T-helper 22 cell (primary cell): ENCODE data around the gene NOSTRIN.
"Not testable (repeated sequence)": the region's sequence is repeated elsewhere in the genome, so short reads cannot be mapped to it uniquely, and the experiment has no call there.

Experiments
- DNase-seq: peaks from one replicate; pipeline ENCODE4 v3.0.0-alpha.2; 2020; ENCODE audit warnings: low read depth

Gene NOSTRIN, protein sequence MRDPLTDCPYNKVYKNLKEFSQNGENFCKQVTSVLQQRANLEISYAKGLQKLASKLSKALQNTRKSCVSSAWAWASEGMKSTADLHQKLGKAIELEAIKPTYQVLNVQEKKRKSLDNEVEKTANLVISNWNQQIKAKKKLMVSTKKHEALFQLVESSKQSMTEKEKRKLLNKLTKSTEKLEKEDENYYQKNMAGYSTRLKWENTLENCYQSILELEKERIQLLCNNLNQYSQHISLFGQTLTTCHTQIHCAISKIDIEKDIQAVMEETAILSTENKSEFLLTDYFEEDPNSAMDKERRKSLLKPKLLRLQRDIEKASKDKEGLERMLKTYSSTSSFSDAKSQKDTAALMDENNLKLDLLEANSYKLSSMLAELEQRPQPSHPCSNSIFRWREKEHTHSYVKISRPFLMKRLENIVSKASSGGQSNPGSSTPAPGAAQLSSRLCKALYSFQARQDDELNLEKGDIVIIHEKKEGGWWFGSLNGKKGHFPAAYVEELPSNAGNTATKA

DNA sequence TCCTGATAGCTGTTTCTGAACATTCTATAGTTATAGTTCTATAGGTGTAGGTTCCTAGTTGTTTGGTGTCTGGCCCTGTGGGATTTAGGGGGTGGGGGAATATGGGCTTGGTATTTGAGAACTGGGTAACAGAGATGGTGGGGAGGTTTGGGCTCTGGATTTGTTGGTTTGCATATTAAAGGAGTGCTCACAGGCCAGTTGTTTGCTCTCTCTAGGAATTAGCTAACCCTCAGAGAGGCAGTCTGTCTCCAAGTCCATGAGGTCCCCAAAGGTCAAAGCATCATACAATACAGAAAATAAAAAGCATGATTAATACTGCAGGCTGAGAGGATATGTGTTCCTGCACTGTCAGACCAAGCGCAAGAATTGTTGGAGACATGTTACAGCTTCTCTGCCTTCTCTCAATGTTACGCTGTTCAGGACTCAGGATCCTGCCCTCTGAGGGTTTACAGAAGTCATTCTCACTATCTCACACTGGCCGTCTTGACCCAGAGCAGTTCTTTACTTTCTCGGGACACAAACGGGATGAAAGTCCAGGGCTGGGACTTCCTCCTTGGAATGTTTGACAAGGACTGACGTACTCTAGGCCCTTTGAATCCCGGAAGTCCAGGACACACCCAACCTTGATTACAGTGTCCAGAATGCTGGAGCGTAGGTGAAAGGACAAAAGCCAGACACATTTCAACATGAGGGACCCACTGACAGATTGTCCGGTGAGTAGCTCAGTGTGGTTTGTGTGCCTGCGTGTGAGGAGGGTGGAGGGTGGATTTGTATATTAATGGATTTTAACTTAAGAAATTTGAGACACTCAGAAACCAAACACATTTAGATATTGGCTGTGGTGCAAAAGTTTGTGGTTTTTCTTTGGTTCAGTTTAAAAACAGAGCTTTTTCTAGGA, at the start of gene NOSTRIN:
NOSTRIN (plus strand) TSS at position 677 of the 898 bp plus-strand sequence; CDS start at position 687, 10 bp downstream.
- DNase-seq, result no peak

DNA sequence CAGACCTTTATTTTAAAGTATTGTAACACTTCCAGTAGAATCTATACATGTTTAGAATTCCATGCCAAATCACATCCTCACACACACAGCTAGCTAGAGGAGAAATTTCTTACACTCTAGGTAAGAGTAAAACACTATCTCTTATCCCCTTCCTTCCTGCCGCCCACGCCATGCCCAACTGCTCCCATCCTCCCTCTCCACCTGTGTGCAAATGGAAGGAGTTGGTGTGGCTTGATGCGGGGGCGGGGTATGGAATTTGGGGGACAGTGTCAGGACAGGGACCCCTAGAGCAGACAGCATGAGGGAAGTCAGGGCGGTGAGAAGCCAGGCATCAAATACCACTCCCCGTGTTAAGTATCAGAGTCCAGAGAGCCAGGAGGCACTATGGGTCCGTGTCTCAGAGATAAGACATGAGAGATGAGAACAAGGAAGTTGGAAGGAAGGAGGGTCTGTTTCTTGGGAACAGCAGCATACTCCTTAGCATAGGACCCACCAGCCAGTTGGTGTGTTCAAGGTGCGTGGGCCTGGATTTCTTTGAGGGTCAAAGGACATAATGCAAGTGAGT, 48.6 kb upstream of the NOSTRIN start:
- DNase-seq, result no peak

- no peak for DNase-seq
Observed at GRCh38 chr2:168757223-168757622, 45.2 kb upstream of the NOSTRIN start.

DNA sequence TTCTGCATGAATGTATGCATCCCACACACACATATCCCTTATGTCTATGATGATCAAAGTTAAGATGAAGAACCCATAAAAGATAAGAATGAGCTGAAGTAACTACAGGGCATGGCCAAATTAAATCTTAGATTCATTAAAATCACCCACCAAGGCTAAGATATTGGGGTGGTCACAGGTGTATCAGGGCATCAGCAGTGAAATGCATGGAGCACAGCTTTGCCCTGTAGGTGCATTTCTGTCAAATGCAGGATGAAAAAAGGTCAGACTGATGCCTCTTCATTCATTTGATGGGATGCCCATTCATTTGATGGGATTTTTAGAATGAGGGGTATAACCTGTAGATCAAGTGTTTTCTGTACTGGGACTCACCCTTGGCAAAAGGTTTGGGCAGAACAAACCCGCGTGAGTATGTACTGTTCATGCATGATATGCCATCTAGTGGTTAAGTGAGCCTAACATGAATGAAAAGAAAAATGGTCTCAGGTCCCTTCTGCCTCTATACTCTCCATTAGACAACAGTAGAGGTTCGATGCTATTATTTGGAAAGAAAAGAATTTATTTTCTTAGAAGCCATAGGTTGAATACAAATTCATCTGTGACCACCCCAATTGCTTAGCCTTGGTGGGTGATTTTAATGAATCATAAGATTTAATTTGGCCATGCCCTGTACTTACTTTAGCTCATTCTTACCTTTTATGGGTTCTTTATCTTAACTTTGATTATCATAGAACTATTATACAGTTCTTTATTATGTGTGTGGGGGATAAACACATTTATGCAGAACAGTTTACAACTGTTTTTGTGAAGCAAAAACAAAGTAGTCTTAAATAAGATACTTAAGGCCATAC, 43.2 kb upstream of the NOSTRIN start:
- no peak for DNase-seq

- no peak for DNase-seq
Observed at GRCh38 chr2:168765401-168765800, 37.0 kb upstream of the NOSTRIN start.

GRCh38 chr2:168766600-168766999, 35.8 kb upstream of the NOSTRIN start:
- DNase-seq, result no peak

DNA sequence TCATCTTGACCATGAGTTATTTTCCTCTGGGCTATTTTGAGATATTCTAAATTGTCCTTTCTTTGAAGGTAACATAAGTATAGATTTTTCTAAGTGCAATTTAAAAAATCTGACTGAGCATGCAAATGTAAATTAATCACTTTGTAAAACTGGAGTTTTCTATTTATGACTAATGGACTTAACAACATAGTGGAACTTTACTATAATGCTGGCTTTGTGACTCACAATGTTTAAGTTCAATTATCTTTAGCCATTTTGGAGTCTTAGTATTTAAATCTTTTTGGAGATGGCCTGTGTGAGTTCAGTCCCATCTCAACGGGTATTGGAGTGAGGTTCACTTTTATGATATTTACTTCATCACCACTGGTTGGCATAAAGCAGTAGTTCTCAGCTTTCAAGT, 35.2 kb upstream of the NOSTRIN start:
- no peak for DNase-seq

DNA sequence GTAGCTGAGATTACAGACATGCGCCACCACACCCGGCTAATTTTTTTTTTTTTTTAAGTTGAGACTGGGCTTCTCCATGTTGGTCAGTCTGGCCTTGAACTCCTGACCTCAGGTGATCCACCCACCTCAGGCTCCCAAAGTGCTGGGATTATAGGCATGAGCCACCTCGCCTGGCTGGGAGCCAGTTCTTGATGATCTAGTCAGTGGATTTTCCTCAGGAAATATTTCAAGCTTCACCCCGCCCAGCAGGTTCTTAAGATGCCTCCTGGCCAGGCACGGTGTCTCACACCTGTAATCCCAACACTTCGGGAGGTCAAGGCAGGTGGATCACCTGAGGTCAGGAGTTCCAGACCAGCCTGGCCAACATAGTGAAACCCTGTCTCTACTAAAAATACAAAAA, 34.1 kb upstream of the NOSTRIN start:
- DNase-seq, result not testable (repeated sequence)

DNA sequence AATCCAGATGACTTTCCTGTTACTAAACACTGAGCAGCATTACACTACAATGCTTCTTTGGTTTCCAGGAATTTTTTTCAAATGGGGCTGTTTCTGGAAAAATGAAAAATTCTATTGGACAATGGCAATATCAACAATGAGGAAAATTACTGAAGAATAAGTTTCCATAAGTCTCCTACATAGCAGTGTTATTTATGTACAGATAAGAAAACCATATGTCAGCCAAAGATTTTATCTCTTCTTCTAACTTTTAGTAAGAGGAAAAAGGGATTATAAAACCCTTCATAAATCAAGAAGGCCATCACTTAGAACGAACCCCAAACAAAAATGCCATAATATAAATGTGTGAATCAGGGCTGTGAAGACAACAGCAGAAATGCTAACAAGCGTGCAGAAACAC, 31.6 kb upstream of the NOSTRIN start:
- DNase-seq, result no peak

GRCh38 chr2:168772704-168773103, 29.7 kb upstream of the NOSTRIN start:
- DNase-seq, result no peak

DNA sequence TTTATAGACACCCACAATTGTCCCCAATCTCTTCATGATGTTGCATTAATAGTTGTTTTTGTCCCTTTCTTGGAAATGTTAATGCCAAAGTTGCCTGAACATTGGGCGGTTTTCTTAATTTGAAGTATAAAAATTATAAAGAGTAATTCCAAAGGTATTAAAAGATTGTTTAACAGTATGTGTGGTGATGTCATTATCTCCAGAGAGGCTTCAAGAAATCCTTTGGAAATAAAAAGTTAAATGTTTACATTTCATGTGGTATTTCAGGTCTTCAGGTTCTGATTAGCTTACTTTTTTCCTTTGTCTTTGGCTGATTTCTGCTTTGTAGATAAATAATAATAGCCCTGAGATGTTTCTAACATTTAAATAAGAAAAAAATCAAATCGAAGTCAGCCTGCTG, 29.3 kb upstream of the NOSTRIN start:
- DNase-seq, result no peak

GRCh38 chr2:168773719-168774521, 28.5 kb upstream of the NOSTRIN start:
- no peak for DNase-seq

GRCh38 chr2:168775837-168776236, 26.6 kb upstream of the NOSTRIN start:
- DNase-seq, result no peak

DNA sequence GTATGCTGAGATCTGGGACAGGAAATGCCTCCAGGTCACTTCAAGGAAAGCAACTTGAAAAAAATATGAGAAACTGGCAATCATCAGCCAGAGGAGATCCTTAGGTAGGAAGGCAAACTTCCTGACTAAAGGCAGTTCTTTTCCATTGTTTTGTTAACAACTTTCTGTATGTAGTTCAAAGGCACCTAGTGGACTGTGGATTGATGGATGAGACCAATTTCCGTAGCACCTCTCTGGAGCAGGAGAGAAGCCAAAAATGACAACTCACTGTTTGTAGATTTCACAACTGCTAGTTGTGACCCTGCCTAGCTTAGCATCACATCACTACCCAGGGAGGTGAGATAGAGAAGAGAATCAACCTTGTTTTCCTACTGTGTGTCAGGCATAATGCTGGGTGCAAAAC, 21.8 kb upstream of the NOSTRIN start:
- DNase-seq, result no peak

GRCh38 chr2:168781191-168781817, 21.1 kb upstream of the NOSTRIN start:
- no peak for DNase-seq

- DNase-seq, result no peak
Observed at GRCh38 chr2:168782271-168782670, 20.2 kb upstream of the NOSTRIN start.

- DNase-seq, result no peak
Observed at GRCh38 chr2:168784993-168785392, 17.4 kb upstream of the NOSTRIN start.

DNA sequence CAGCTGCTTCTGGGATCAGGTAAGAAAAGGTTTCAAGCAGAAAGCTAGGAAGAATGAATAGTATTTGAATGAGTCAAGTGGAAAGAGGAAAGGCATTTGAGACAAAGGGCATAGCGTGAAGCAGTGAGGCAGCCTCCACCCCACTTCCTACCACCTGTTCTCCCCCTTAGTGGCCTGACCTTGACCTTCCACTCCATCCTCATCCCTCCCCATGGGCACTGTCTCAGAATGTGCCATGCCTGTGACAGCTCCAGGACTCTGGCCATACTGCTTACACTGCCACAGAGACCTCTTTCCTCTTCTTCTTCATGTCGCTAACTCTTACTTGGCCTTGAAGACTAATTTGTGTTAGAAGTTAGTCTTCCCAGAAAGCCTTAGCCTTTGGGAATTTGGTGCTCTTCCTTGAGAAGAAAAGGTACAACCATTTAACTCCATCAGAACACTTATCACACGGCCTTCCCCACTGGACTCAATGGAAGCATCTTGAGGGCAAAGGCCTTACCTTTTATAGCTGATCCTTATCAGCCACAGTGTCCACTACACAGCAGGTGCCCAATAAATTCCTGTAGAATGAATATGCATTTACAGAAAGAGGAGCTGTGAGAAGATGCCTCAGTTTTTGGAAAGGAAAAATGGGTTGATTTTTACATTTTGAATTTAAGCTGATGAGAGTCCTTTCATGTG, 15.2 kb upstream of the NOSTRIN start:
- no peak for DNase-seq

DNA sequence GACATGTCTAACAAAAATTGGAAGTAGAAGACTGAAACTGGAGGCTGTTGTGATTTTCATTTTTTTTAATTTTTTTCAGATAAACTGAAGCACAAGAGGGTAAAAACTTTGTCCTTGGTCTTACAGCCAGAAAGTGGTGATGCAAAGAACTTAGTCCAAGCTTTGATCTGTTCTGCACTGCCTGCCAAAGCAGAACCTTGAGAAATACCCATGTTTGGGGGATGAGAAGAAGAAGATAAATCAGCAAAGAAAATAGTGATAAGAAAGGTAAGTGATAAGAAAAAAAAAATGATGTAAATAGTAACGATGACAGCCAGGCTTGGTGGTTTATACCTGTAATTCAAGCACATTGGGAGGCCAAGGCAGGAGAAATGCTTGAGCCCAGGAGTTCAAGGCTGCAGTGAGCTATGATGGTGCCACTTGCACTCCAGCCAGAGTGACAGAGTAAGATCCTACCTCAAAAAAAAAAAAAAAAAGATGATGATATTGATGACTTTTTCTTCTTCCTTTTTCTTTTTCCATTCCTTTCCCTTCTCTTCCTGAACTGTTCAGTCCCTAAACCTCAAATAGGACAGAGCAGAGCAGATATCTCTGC, 14.6 kb upstream of the NOSTRIN start:
- no peak for DNase-seq
